ENCODE measurements around the gene SPINK6. TPM values are rescaled to one million over a fixed set of nuclear protein-coding genes. Genes with fewer than 3 reads are reported as not detected.

SPINK6 gene
- total RNA-seq, 6 experiments from 2014 or later = not detected

DNA sequence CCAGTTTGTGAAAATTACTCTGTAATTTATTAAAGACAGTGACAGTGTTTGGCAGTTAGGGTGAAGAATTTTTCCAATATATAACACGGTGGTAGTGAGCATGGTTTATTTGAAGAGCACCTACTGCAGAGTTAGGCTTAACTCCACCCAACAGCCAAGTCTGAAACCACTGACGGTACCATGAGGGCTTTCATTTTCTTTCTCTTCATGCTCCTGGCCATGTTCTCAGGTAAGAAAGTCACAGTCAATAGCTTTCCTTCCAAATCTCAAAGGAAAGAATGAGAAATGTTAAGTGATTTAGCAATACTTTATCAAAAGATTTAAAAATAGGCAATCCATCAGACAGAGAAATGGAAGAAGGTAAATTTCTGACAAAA lies 35.6 kb downstream of the SPINK6 start, which contains the start of gene MARCOL:
MARCOL (plus strand) TSS at position 108 of the 377 bp plus-strand sequence; CDS start at position 181, 73 bp downstream.
- intact Hi-C loops (cut with DNase I) = no loop called here
- Histone ChIP-seq H3K4me3 (no peak within 1 kb of the TSS), H3K36me3 (no peaks in the 10 kb centered on the region), H3K4me1 (no peaks in the 10 kb centered on the region), H3K27ac (no peak within 1 kb of the TSS), H3K9me3 (no peaks in the 10 kb centered on the region), H3K27me3 (no peaks in the 10 kb centered on the region)
- no peak for DNase-seq
- no peak for ATAC-seq
- TF ChIP-seq, protein P1, sequence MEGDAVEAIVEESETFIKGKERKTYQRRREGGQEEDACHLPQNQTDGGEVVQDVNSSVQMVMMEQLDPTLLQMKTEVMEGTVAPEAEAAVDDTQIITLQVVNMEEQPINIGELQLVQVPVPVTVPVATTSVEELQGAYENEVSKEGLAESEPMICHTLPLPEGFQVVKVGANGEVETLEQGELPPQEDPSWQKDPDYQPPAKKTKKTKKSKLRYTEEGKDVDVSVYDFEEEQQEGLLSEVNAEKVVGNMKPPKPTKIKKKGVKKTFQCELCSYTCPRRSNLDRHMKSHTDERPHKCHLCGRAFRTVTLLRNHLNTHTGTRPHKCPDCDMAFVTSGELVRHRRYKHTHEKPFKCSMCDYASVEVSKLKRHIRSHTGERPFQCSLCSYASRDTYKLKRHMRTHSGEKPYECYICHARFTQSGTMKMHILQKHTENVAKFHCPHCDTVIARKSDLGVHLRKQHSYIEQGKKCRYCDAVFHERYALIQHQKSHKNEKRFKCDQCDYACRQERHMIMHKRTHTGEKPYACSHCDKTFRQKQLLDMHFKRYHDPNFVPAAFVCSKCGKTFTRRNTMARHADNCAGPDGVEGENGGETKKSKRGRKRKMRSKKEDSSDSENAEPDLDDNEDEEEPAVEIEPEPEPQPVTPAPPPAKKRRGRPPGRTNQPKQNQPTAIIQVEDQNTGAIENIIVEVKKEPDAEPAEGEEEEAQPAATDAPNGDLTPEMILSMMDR (IDR thresholded peaks at IDR 0.05) = no peak
- TF ChIP-seq POLR2A (IDR thresholded peaks at IDR 0.05) = no peak
- WGBS (ENCODE audit: insufficient coverage, low coverage, low lambda C conversion rate, missing lambda C conversion rate) = 71% methylated on average over 2 of the region's 2 CpGs

DNA sequence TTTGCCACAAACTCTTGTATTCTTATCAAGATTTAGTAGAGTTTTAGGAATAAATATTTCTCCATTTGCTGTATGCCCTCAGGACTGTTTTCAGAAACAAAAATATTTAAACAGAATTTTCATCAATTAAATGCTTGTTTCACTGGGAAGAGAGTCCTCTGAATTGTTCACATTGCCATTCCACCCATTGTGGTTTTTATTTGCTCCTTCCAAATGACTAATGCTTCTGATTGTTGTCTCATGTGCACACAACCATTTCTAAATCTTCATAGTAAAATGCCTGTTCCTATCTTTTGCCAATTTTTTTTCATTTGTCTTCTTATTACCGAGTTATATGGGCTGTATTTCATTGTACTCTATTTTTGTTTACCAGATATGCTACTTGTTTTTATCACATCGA lies 46.1 kb downstream of the SPINK6 start:
- no peak overlapping the region for H3K4me3 ChIP-seq
- no peak overlapping the region for H3K27ac ChIP-seq
- TF ChIP-seq, protein P1 (IDR thresholded peaks at IDR 0.05) = no peak
- no peak for TF ChIP-seq POLR2A (IDR thresholded peaks at IDR 0.05)
- H3K27me3 ChIP-seq = no peaks in the 10 kb centered on the region
- no peaks in the 10 kb centered on the region for H3K9me3 ChIP-seq
- H3K36me3 ChIP-seq = no peaks in the 10 kb centered on the region
- intact Hi-C loops (cut with DNase I) = no loop called here
- 56% methylated on average over 2 of the region's 2 CpGs for WGBS (ENCODE audit: insufficient coverage, low coverage, low lambda C conversion rate, missing lambda C conversion rate)
- DNase-seq (no peak), ATAC-seq (no peak)
- H3K4me1 ChIP-seq = no peaks in the 10 kb centered on the region

GRCh38 chr5:148255456-148255855 lies 52.6 kb downstream of the SPINK6 start:
- intact Hi-C loops (cut with DNase I) = no loop called here

GRCh38 chr5:148259288-148259687 lies 56.4 kb downstream of the SPINK6 start:
- H3K27ac ChIP-seq = no peak overlapping the region
- ATAC-seq (no peak), DNase-seq (no peak)
- TF ChIP-seq POLR2A (IDR thresholded peaks at IDR 0.05) = no peak
- TF ChIP-seq, protein P1 (IDR thresholded peaks at IDR 0.05) = no peak
- intact Hi-C loops (cut with DNase I) = no loop called here
- no peaks in the 10 kb centered on the region for H3K36me3 ChIP-seq
- H3K27me3 ChIP-seq = no peaks in the 10 kb centered on the region
- H3K9me3 ChIP-seq = peaks cover 0 to 7% (median 0%) of the 10 kb centered on the region in 4 donors
- no peak overlapping the region for H3K4me3 ChIP-seq
- H3K4me1 ChIP-seq = no peaks in the 10 kb centered on the region
- WGBS (ENCODE audit: insufficient coverage, low coverage, low lambda C conversion rate, missing lambda C conversion rate) = no CpG with 5 or more reads among the region's 2 CpGs

More at GRCh38 chr5:148255456-148255855, 52.6 kb downstream of the SPINK6 start:
- Histone ChIP-seq H3K36me3 (no peaks in the 10 kb centered on the region), H3K9me3 (peaks cover 0 to 7% (median 0%) of the 10 kb centered on the region in 4 donors), H3K4me1 (no peaks in the 10 kb centered on the region), H3K4me3 (no peak overlapping the region), H3K27ac (no peak overlapping the region), H3K27me3 (no peaks in the 10 kb centered on the region)
- TF ChIP-seq, protein P1 (IDR thresholded peaks at IDR 0.05) = no peak
- TF ChIP-seq POLR2A (IDR thresholded peaks at IDR 0.05) = no peak
- DNase-seq (no peak), ATAC-seq (no peak)

DNA sequence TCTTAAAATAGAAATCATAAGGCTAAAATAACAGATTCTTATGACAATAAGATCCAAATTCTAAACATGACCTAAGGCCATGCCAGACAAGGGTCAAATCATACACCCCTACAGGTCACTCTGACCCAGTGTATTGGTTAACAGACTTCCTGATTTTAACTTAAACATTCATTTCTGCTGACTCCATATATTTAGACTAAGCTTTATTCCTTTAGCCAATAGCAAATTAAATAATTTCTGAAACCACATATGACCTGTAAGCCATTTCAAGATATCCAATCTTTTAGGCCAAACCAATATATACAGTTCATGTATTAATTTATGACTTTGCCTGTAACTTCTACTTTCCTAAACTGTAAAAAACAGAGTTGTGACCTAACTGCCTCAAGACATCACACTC lies 58.4 kb downstream of the SPINK6 start:
- H3K36me3 ChIP-seq = no peaks in the 10 kb centered on the region
- intact Hi-C loops (cut with DNase I) = no loop called here
- no peak for TF ChIP-seq POLR2A (IDR thresholded peaks at IDR 0.05)
- TF ChIP-seq, protein P1 (IDR thresholded peaks at IDR 0.05) = no peak
- H3K4me1 ChIP-seq = no peaks in the 10 kb centered on the region
- ATAC-seq = no peak
- peaks cover 0 to 7% (median 0%) of the 10 kb centered on the region in 4 donors for H3K9me3 ChIP-seq
- no peak overlapping the region for H3K4me3 ChIP-seq
- H3K27ac ChIP-seq = no peak overlapping the region
- DNase-seq = no peak
- H3K27me3 ChIP-seq = no peaks in the 10 kb centered on the region

Data from right lobe of liver (tissue), 6 donors.